ENCODE data around the gene GPC3.

GRCh38 chrX:133699023-133699728 lies 286.2 kb downstream of the GPC3 start:
- no peak for TF ChIP-seq CTCF (IDR thresholded peaks at IDR 0.05; ENCODE audit: low read depth, low read length, poor library complexity, severe bottlenecking)
- no peak for TF ChIP-seq EZH2phosphoT487 (IDR thresholded peaks at IDR 0.05; ENCODE audit: borderline replicate concordance, low read length)

Data from DOHH2 (cell line).